GM19240 (cell line): ENCODE results near the gene PXDN.
"Not testable (repeated sequence)": the region's sequence is repeated elsewhere in the genome, so short reads cannot be mapped to it uniquely, and the experiment has no call there.

Source experiments
- DNase-seq: peaks from one replicate; pipeline ENCODE4 v3.0.0; 2011; ENCODE audit warnings: low spot score; ENCODE audit not compliant: insufficient read length

PXDN gene

DNA sequence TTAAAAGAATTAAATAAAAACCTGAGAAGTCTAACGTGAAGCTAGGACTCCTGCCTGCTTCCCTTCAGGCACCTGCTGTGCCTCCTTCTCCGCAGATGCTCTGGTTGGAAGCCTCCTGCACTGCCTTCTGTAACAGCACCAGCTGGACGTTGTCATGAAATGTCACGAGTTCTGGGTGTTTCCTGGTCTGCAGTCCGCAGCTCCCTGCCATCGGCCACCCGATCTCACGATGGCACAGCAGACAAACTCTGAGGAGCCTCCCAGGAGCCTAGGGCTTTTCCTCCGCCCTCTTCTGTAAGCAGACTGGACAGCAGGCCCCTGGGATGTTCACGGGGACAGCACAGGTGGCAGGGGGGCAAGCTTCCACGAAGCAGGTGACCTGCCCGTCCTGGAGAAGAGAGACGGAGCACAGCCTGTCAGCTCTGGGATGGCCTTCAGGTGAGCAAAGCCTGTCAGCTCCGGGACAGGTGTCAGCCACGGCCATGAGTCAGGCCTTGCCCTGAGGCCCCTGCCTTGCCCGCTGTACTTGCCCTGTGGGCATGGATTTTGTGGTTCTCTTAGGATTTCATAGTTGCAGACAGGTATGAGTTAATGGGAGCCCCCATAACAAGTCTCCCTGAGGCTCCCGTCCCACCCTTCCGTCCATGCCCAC, 110.3 kb downstream of the PXDN start:
- no peak for DNase-seq

- DNase-seq: no peak
Measured at GRCh38 chr2:1633092-1633671, 111.1 kb downstream of the PXDN start.

DNA sequence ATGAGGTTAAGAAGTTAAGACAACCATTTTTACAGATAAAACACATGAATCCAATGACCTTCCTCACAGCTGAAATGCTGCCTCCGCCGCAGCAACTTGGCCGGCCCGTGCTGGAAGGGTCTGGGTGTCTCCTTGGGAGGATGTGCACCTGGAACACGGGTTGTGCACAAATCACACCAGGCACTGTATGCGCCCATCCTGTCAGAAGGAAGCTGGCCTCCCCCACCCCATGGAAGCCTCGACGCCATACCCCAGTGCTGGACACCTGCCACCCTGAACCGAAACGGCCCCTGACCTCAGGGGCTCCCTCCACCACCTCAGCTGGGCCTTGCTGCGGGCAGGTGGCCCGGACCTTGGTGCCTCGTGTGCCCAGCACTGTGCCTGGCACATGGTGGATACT, 111.8 kb downstream of the PXDN start:
- DNase-seq: no peak

GRCh38 chr2:1632002-1632348, 112.3 kb downstream of the PXDN start:
- DNase-seq: no peak

- no peak for DNase-seq
Measured at GRCh38 chr2:1631292-1632001, 112.9 kb downstream of the PXDN start.

- no peak for DNase-seq
Measured at GRCh38 chr2:1628893-1629292, 115.4 kb downstream of the PXDN start.

GRCh38 chr2:1627628-1628381, 116.5 kb downstream of the PXDN start:
- DNase-seq: no peak

DNA sequence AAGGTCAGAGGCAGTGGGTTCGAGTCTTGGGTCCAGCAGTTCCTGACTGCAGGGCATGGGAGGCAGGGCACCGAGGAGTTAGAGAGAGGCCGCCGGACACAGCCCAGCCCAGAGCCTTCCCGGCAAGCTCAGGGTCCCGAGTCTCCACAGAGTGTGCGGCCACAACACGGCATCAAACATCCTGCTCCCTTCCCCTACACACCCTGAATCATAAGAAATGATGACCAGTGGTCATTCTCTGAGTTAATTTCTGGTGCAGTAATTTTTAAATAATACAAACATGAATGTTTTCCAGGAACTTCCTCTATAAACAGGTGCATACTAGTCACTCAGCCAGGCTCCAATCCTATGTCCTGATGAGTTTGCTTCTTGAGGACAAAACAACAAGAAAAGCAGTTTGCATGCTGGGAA, 118.0 kb downstream of the PXDN start:
- DNase-seq: no peak

GRCh38 chr2:1625281-1626001, 118.9 kb downstream of the PXDN start:
- DNase-seq: no peak

DNA sequence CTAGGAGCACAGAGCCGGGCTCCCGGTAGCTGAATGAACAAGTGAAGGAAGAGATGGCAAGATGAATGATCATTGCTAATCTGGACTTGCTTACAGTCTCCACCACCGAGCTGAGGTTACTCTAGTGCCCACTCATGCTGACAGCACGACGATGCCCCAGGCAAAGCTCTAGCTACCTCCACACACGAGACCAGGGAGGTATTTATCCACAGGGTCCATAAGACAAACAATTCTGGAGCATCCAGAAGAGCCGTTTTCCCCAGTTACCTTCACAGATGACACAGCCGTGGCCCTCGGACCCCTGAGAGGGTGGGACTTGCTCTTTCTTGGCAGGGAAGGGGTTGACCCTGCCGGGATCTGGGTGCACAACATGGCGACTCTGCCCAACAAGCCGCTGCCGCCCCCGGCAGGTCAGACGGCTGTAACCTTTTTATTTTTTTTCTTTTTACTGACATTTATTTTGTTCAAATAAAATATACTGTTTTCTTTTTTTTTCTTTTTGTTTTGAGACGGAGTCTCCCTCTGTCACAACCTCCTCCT, 120.3 kb downstream of the PXDN start:
- DNase-seq: no peak

GRCh38 chr2:1622521-1623200, 121.7 kb downstream of the PXDN start:
- no peak for DNase-seq

- DNase-seq: not testable (repeated sequence)
Measured at GRCh38 chr2:1621976-1622375, 122.3 kb downstream of the PXDN start.

DNA sequence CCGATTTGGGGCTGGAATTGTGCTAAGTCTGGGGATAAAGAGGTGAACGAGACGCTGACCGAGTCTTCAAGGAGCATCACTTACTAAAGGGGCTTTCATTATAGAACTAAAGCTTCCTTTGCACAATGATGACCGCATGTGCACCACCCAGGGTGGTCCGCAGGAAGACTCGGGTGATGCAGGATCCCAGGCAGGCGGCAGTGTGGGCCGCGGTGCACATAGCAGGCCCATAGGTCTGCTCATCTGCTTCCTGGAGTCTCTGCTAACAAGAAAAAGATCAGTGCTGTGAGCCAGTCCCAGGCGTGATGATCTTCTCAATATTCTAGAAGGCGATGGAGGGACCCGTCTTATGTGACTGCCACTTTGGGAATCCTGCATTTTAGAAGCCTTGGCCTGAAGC, 122.8 kb downstream of the PXDN start:
- no peak for DNase-seq

GRCh38 chr2:1621041-1621440, 123.3 kb downstream of the PXDN start:
- DNase-seq: no peak

DNA sequence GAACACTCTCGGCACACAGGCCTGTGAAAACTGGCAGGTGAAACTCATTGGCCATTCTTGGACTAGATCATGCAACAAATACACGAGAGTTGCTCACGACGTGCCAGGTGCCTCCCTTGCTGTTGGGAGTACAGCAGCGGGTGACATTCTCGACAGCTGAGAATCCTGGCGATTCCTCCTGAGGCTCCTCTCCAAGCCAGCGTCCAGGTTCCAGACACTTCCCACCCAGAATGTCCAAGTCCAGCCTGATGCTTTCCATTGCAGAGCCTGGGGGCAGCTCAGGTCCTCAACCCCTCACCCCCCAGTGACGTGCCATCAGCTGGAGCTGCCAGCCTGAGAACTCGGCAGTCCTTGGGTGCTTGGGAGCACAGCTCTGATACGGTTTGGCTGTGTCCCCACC, 124.2 kb downstream of the PXDN start:
- DNase-seq: no peak

DNA sequence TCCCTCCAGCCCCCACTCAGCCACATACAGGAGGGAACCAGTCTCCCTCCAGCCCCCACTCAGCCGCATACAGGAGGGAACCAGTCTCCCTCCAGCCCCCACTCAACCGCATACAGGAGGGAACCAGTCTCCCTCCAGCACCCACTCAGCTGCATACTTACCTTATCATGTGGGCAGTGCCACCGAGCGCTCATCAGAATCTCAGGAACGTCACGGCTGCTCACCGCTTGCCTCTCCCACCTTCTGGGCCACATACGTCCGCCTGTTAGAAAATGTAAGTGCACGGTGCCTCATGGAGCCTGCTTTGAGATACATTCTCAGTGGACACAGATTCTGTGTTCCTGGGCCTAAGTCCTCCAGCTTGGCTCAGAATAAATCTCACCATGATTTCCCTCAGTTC, 124.8 kb downstream of the PXDN start:
- DNase-seq: no peak

GRCh38 chr2:1618974-1619373, 125.3 kb downstream of the PXDN start:
- DNase-seq: no peak

DNA sequence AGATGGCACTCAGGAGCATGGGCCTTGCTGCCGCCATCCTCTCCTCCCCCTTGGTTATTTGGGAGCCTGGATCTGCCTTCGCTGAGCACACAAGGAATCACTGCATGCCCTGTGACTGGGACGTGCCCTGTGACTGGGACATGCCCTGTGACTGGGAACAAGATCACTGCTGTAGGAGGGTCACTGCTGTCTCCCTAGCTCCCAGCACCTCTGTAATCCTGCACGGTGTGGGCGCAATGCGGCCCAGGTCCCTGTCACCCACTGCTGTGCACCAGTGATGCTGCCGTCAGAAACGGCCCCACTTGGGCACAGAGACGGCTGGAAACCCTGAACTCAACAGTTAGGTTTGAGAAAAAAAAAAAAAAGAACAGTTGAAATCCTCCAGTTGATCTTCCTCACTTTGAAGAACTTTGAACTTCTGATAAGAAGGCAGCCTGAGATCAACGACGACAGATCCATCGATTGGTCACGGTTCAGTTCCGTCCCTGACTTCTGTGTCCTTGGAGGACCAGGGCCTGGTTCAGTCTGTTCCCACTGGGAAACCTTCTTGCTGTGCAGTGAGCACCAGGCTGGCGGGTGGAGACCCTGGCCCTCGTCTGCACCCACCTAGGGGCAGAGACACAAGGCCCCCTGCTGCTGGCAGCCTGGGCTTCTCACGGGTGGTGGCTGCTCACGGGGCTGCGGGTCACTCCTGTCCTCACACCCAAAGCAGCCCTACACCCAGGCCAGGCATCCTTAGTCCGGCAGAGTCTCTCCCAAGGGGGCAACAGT, 125.9 kb downstream of the PXDN start:
- DNase-seq: no peak

DNA sequence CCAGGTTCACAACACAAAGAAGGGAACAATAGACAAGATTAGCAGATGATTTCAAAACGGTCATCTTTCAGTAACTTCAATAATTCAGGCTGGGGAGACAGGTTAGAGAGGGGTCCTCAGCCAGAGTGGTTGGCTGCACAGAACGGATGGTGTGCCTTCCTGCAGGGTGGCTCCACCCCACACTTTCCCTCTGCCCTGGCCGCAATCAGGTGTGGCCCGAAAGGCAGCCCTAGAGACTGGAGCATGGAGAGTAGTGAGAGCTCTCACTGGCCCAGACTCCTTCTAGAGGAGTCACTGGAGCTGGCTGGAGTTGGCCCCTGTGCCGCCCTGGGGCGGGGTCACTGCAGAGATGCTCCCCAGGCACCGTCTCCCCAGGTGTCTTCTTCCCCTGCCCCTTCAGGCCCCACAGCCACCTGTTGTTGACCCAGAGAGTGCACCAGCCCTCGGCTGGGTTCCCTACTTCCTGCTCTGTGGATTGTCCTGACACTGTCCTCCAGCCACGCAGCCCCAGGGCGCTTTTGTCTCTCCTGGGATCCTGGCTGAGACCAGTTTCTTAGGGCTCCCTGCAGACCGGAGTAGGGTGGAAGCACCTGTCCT, 126.8 kb downstream of the PXDN start:
- DNase-seq: no peak

DNA sequence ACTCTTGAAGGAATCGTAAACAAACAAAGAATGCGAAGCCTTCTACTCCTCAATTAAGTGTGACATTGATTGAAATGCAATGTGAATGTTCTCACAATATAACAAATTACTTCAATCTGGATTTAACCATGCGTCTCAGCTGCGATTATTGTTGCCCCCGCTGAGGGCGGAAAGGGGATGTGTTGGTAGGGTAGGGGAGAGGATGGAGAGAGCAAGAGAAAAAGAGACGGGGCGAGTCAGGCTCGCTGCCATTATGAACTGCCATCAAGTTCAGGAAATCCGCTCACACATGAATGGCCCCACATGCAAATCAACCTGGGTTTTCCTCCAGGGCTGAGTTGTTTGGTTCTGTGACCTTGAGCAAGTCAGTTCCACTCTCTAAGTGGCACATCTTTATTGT, 129.8 kb downstream of the PXDN start:
- no peak for DNase-seq
